GM23338 (cell line): ENCODE data around the gene EDIL3. TPM values are rescaled to one million over a fixed set of nuclear protein-coding genes. Genes with fewer than 3 reads are reported as not detected.

ENCODE experiments used
- ATAC-seq: fragments of 200-7000 bp; cut with Tn5 transposase; 3 replicates; pipeline ENCODE4 v1.9.1; 2020
- DNase-seq: peaks from one replicate; pipeline ENCODE4 v3.0.0-alpha.2; 2015; ENCODE audit warnings: low spot score
- H2AFZ ChIP-seq: fragments of 200-600 bp; sonication (generic); 2 replicates; pipeline ENCODE4 v1.8.0; 2016; ENCODE audit warnings: antibody characterized with exemption, mild to moderate bottlenecking, moderate library complexity
- H3F3A ChIP-seq: fragments of 200-600 bp; sonication (generic); replicated peaks from 2 replicates; pipeline ENCODE4 v1.8.0; 2017; ENCODE audit warnings: antibody characterized with exemption, mixed run types, low read depth
- H3K27ac ChIP-seq: fragments of 200-600 bp; sonication (generic); 2 replicates; pipeline ENCODE4 v1.6.1; 2016; ENCODE audit warnings: low read depth
- H3K27me3 ChIP-seq: fragments of 200-600 bp; sonication (generic); 2 replicates; pipeline ENCODE4 v1.8.0; 2016; ENCODE audit warnings: mild to moderate bottlenecking, mixed run types, moderate library complexity; ENCODE audit not compliant: insufficient read depth
- H3K36me3 ChIP-seq: fragments of 200-600 bp; sonication (generic); 2 replicates; pipeline ENCODE4 v1.8.0; 2016; ENCODE audit warnings: mild to moderate bottlenecking; ENCODE audit not compliant: insufficient read depth
- H3K4me1 ChIP-seq: fragments of 200-600 bp; sonication (generic); 2 replicates; pipeline ENCODE4 v1.8.0; 2016; ENCODE audit warnings: mild to moderate bottlenecking, moderate library complexity; ENCODE audit not compliant: insufficient read depth
- H3K4me2 ChIP-seq: fragments of 200-600 bp; sonication (generic); 2 replicates; pipeline ENCODE4 v1.7.1; 2017; ENCODE audit warnings: mixed run types
- H3K4me3 ChIP-seq: fragments of 200-600 bp; sonication (generic); 2 replicates; pipeline ENCODE4 v1.6.1; 2016; ENCODE audit warnings: mixed run types
- H3K79me2 ChIP-seq: fragments of 200-600 bp; sonication (generic); replicated peaks from 2 replicates; pipeline ENCODE4 v1.8.0; 2017; ENCODE audit warnings: mild to moderate bottlenecking; ENCODE audit not compliant: insufficient read depth
- H3K9me2 ChIP-seq: fragments of 200-600 bp; sonication (generic); 2 replicates; pipeline ENCODE4 v1.8.0; 2017; ENCODE audit not compliant: insufficient read depth
- H4K20me1 ChIP-seq: fragments of 200-600 bp; sonication (generic); replicated peaks from 2 replicates; pipeline ENCODE4 v1.8.0; 2017; ENCODE audit warnings: mild to moderate bottlenecking; ENCODE audit not compliant: insufficient read depth
- H3K27ac Mint-ChIP-seq: 2 replicates; pipeline ENCODE4 v1.8.0; 2020; ENCODE audit warnings: inconsistent platforms, mild to moderate bottlenecking, moderate library complexity, mixed read lengths
- H3K27me3 Mint-ChIP-seq: 3 replicates; pipeline ENCODE4 v1.8.0; 2022; ENCODE audit warnings: low read depth, mild to moderate bottlenecking, moderate library complexity, mixed read lengths, inconsistent platforms; ENCODE audit not compliant: insufficient read depth, poor library complexity
- H3K36me3 Mint-ChIP-seq: 3 replicates; pipeline ENCODE4 v1.8.0; 2021; ENCODE audit warnings: low read depth, mild to moderate bottlenecking, inconsistent platforms, moderate library complexity, mixed read lengths
- H3K4me1 Mint-ChIP-seq: 3 replicates; pipeline ENCODE4 v1.8.0; 2020; ENCODE audit warnings: mild to moderate bottlenecking, inconsistent platforms, mixed read lengths
- H3K4me3 Mint-ChIP-seq: 3 replicates; pipeline ENCODE4 v1.8.0; 2021; ENCODE audit warnings: moderate library complexity, mild to moderate bottlenecking, inconsistent platforms, mixed read lengths
- H3K9me3 Mint-ChIP-seq: 3 replicates; pipeline ENCODE4 v1.8.0; 2020; ENCODE audit warnings: moderate library complexity, mild to moderate bottlenecking, inconsistent platforms, mixed read lengths
- CREB1 ChIP-seq: fragments of 250-450 bp; sonication (Bioruptor Pico); IDR thresholded peaks from 2 replicates; pipeline ENCODE4 v1.5.0; 2020; ENCODE audit warnings: low read depth, mild to moderate bottlenecking, moderate library complexity
- CTCF ChIP-seq, 2 experiments: fragments of 200-600 bp in 1 of 2; sonication (generic) in 1 of 2; conservative IDR thresholded peaks; 2 replicates each; pipeline versions ENCODE4 v1.5.1 to v1.6.1; 2016 to 2017; ENCODE audit warnings: antibody characterized with exemption in 2 of 2, low read depth in 2 of 2, mild to moderate bottlenecking in 2 of 2, moderate library complexity in 1 of 2
- ETS1 ChIP-seq: IDR thresholded peaks from 2 replicates; pipeline ENCODE4 v1.6.1; 2016; ENCODE audit warnings: antibody characterized with exemption
- EZH2 ChIP-seq: fragments of 200-600 bp; sonication (generic); IDR thresholded peaks from one replicate; pipeline ENCODE4 v1.8.0; 2017; ENCODE audit warnings: antibody characterized with exemption, mild to moderate bottlenecking, low read depth; ENCODE audit not compliant: unreplicated experiment
- EZH2phosphoT487 ChIP-seq: fragments of 200-600 bp; sonication (generic); IDR thresholded peaks from one replicate; pipeline ENCODE4 v1.8.1; 2018; ENCODE audit warnings: antibody characterized with exemption; ENCODE audit not compliant: unreplicated experiment
- JUNB ChIP-seq: IDR thresholded peaks from one replicate; pipeline ENCODE4 v1.6.1; 2016; ENCODE audit warnings: antibody characterized with exemption; ENCODE audit not compliant: unreplicated experiment
- NANOG ChIP-seq: IDR thresholded peaks from 2 replicates; pipeline ENCODE4 v1.6.1; 2016; ENCODE audit warnings: antibody characterized with exemption, borderline replicate concordance
- POLR2AphosphoS5 ChIP-seq: IDR thresholded peaks from 2 replicates; pipeline ENCODE4 v1.6.1; 2016; ENCODE audit warnings: antibody characterized with exemption, low read depth
- REST ChIP-seq: IDR thresholded peaks from one replicate; pipeline ENCODE4 v1.6.1; 2018; ENCODE audit warnings: antibody characterized with exemption; ENCODE audit not compliant: unreplicated experiment
- STAT1 ChIP-seq: IDR thresholded peaks from one replicate; pipeline ENCODE4 v1.6.1; 2016; ENCODE audit warnings: antibody characterized with exemption; ENCODE audit not compliant: unreplicated experiment
- ZNF114 ChIP-seq: fragments of 250-450 bp; sonication (Bioruptor Pico); IDR thresholded peaks from 2 replicates; pipeline ENCODE4 v1.5.0; 2020; ENCODE audit warnings: mild to moderate bottlenecking, moderate library complexity
- ZNF331 ChIP-seq: fragments of 250-450 bp; sonication (Bioruptor Pico); IDR thresholded peaks from 2 replicates; pipeline ENCODE4 v1.5.0; 2020; ENCODE audit warnings: low read depth, mild to moderate bottlenecking, moderate library complexity
- ZNF462 ChIP-seq: fragments of 250-450 bp; sonication (Bioruptor Pico); IDR thresholded peaks from 2 replicates; pipeline ENCODE4 v1.5.0; 2020; ENCODE audit warnings: mild to moderate bottlenecking, moderate library complexity
- polyA plus RNA-seq: library from polyadenylated mRNA; unstranded; fragments of >200 nt; fragmentation: Nextera tagmentation; extraction: Ambion mirVana; gene quantifications from 2 replicates; pipeline ENCODE4 v1.2.1, GENCODE V29; 2016
- total RNA-seq: library from RNA; depleted of rRNA; stranded (reverse); fragments of >200 nt; shearing (Covaris generic); gene quantifications from 2 replicates; pipeline ENCODE4 v1.2.3, GENCODE V29; 2014

EDIL3 gene
- total and polyA plus RNA-seq, 2 experiments from 2014 or later = 43.3 to 61.9 TPM

GRCh38 chr5:84373506-84373905 is 11.2 kb downstream of the EDIL3 start:
- Histone ChIP-seq H3K4me1 (no peaks in the 10 kb centered on the region; the same call in 1 of the 2 replicates), H3F3A (no peaks in the 10 kb centered on the region), H3K4me3 (no peak overlapping the region), H3K4me2 (no peak overlapping the region), H3K27me3 (no peaks in the 10 kb centered on the region), H2AFZ (no peak overlapping the region), H3K36me3 (no peaks in the 10 kb centered on the region), H3K27ac (no peak overlapping the region; the same call in 1 of the 2 replicates), H4K20me1 (no peaks in the 10 kb centered on the region), H3K79me2 (peaks cover 73% of the 10 kb centered on the region), H3K9me2 (no peaks in the 10 kb centered on the region)
- Mint-ChIP-seq H3K4me1 (peaks cover 10% of the 10 kb centered on the region; the same call in 2 of the 3 replicates), H3K4me3 (no peak overlapping the region), H3K27me3 (no peaks in the 10 kb centered on the region), H3K9me3 (no peaks in the 10 kb centered on the region), H3K36me3 (no peaks in the 10 kb centered on the region), H3K27ac (no peak overlapping the region; the same call in 1 of the 2 replicates)
- no peak for TF ChIP-seq ZNF462 (CRISPR knock-in tag)
- no peak for TF ChIP-seq CTCF (conservative IDR thresholded peaks at IDR 0.05; ENCODE audit: low read depth in 2 of 2)
- TF ChIP-seq EZH2phosphoT487 = no peak
- TF ChIP-seq JUNB = no peak
- no peak for TF ChIP-seq NANOG
- TF ChIP-seq POLR2AphosphoS5 = no peak
- TF ChIP-seq CREB1 (CRISPR knock-in tag) = no peak
- TF ChIP-seq ETS1 = no peak
- TF ChIP-seq EZH2 = no peak
- TF ChIP-seq STAT1 = no peak
- TF ChIP-seq ZNF331 = no peak
- TF ChIP-seq REST = no peak
- no peak for TF ChIP-seq ZNF114 (CRISPR knock-in tag)
- ATAC-seq (no peak), DNase-seq (no peak)
